Brain microvascular endothelial cell (primary cell): ENCODE measurements around the gene SOX5.
A peak's percentile ranks its signal among the peaks of the same experiment; 100 is the strongest.

ENCODE experiments used
- DNase-seq: peaks from one replicate; pipeline ENCODE4 v3.0.0-alpha.2; 2020
- H3K27ac ChIP-seq: fragments of 250-450 bp; sonication (Bioruptor Pico); 2 replicates; pipeline ENCODE4 v1.5.1; 2020; ENCODE audit warnings: mild to moderate bottlenecking, moderate library complexity
- H3K27me3 ChIP-seq: fragments of 250-450 bp; sonication (Bioruptor Pico); replicated peaks from 2 replicates; pipeline ENCODE4 v1.5.1; 2020; ENCODE audit warnings: mild to moderate bottlenecking
- H3K36me3 ChIP-seq: fragments of 250-450 bp; sonication (Bioruptor Pico); replicated peaks from 2 replicates; pipeline ENCODE4 v1.5.1; 2020; ENCODE audit warnings: mild to moderate bottlenecking
- H3K4me3 ChIP-seq: 2 replicates; pipeline ENCODE4 v1.5.1; 2011; ENCODE audit warnings: low read depth, mild to moderate bottlenecking, control low read depth, low read length, moderate library complexity
- in situ Hi-C: cut with HindIII; loops from 2 replicates; pipeline ENCODE4 v1.10.0; 2017; ENCODE audit warnings: low sequenced_read_pairs, low pct_ligation_motif_present
- TF ChIP-seq, protein P1 (sequence below): IDR thresholded peaks from 2 replicates; pipeline ENCODE4 v1.5.1; 2011; ENCODE audit warnings: low read depth, mild to moderate bottlenecking, moderate library complexity, low read length, control low read depth, inconsistent platforms; ENCODE audit errors: missing control alignments

The SOX5 gene

DNA sequence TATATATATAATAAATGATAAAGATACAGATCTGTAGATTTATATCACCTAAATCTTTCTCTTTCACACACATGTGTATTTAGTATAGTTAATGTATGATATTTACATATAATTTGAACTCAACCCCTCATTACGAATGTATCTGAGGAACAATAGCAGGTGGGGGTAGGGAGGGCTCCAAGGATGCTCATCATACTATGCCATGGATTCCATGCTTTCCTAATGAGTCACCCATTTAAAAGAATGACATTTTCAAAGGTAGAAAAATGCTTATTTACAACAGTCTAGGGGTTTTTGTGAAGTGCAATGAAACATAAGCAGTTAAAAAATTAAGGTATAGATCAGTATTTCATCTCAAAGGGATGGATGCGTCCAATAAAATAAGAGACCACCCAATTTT lies 181.6 kb downstream of the SOX5 start:
- Histone ChIP-seq H3K36me3 (no peaks in the 10 kb centered on the region), H3K4me3 (no peak overlapping the region), H3K27ac (no peak overlapping the region), H3K27me3 (no peaks in the 10 kb centered on the region)
- DNase-seq = peak; percentile 2
- in situ Hi-C loops = no loop called here
- TF ChIP-seq, protein P1, sequence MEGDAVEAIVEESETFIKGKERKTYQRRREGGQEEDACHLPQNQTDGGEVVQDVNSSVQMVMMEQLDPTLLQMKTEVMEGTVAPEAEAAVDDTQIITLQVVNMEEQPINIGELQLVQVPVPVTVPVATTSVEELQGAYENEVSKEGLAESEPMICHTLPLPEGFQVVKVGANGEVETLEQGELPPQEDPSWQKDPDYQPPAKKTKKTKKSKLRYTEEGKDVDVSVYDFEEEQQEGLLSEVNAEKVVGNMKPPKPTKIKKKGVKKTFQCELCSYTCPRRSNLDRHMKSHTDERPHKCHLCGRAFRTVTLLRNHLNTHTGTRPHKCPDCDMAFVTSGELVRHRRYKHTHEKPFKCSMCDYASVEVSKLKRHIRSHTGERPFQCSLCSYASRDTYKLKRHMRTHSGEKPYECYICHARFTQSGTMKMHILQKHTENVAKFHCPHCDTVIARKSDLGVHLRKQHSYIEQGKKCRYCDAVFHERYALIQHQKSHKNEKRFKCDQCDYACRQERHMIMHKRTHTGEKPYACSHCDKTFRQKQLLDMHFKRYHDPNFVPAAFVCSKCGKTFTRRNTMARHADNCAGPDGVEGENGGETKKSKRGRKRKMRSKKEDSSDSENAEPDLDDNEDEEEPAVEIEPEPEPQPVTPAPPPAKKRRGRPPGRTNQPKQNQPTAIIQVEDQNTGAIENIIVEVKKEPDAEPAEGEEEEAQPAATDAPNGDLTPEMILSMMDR = no peak

DNA sequence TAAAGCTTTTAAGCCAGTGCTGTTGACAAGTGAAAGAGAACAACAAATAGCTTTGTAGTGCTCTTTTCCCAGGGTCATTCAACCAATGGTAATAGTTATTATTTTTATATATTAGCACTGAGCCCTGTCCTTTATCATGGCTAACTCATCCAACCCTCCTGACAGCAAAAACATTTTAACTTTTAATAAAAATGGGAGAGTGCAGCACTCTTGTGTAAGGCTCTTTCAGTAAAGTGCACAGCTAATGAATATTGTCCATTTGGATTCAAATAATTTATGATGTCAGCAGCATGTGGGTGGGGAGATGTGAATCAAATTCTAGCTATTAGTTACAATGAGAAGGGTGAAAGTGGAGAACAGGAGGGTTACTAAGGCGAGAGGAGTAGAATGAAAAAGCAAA lies 185.7 kb downstream of the SOX5 start:
- in situ Hi-C loops = no loop called here
- H3K4me3 ChIP-seq = no peak overlapping the region
- H3K27ac ChIP-seq = no peak overlapping the region
- TF ChIP-seq, protein P1 = no peak
- no peaks in the 10 kb centered on the region for H3K27me3 ChIP-seq
- no peak for DNase-seq
- no peaks in the 10 kb centered on the region for H3K36me3 ChIP-seq

DNA sequence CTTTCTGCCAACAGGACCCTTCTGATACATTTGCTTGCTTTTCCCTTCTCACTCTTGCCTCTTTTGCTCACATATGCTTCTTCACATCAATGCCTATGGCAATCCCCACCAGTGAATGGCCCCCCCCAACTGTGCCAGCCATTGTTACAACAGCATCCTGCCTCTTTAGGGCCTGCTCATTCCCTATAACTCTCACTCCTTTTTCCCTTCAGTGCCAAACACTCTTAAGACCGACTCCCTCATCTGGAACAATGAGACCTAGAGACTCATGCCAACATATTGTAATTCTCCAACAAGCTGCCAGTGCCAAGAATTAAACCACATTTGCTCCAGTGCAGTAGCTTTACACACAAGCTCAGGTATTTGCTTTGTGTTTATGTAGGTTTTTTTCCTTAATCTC lies 189.0 kb downstream of the SOX5 start:
- TF ChIP-seq, protein P1 = no peak
- Histone ChIP-seq H3K27ac (no peak overlapping the region), H3K4me3 (no peak overlapping the region), H3K27me3 (no peaks in the 10 kb centered on the region), H3K36me3 (no peaks in the 10 kb centered on the region)
- DNase-seq = no peak
- in situ Hi-C loops = no loop called here

DNA sequence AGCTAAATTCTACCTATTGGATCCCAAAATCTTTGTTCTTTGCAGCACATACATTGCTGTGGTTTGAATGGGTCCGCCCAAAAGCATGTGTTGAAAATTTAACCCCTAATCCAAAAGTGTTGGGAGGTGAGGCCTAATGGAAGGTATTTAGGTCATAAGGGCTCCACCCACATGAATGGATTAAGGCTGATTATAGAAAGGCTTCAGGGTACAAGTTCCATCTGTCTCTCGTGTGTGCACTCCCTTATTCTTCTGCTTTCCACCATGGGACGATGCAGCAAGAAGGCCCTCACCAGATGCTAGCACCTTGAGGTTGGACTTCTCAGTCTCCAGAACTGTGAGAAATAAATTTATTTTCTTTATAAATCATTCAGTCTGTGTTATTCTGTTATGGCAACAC lies 190.9 kb downstream of the SOX5 start:
- no peak for DNase-seq
- Histone ChIP-seq H3K27ac (no peak overlapping the region), H3K36me3 (no peaks in the 10 kb centered on the region), H3K4me3 (no peak overlapping the region), H3K27me3 (no peaks in the 10 kb centered on the region)
- TF ChIP-seq, protein P1 = no peak
- in situ Hi-C loops = no loop called here

DNA sequence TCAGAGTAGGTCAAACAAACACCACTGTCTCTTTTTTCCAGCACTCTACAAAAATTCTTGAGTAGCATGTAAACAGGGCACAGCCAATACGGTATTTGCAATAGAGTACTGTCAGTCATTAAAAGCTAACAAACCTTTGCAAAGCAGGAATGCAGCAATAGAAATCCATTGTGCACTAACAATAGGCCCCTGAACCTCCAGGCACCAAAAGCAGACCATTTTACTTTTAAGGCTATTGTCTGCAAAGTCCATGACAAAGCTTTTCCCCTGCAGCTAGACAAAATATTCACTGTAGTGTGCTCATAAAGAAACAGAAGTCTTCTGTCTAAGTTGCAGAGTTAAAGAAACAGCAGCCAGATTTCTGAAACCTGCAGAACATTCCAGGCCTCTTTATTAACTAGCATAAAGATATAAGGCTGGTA lies 191.9 kb downstream of the SOX5 start:
- no peak overlapping the region for H3K27ac ChIP-seq
- H3K27me3 ChIP-seq = no peaks in the 10 kb centered on the region
- no peak for DNase-seq
- TF ChIP-seq, protein P1 = no peak
- no peaks in the 10 kb centered on the region for H3K36me3 ChIP-seq
- in situ Hi-C loops = no loop called here
- H3K4me3 ChIP-seq = no peak overlapping the region

DNA sequence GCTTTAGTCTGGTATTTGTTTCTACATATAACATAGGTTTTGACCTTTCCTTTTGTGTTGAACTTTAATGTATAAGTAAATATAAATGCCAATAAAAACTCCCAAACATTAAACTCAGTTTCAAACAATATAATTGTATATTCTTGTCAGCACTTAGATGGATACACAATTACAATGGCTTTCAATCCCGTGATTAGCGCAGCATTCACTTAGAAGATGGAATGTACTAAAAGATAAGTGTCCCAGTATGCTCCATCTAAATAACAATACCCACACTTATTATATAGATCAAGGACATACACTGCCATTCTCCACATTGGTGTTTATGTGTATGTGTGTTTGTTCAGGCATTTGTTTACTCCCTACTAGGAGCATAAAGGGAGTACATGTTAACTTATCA lies 193.1 kb downstream of the SOX5 start:
- DNase-seq = no peak
- no peak overlapping the region for H3K4me3 ChIP-seq
- TF ChIP-seq, protein P1 = no peak
- in situ Hi-C loops = no loop called here
- H3K27ac ChIP-seq = no peak overlapping the region
- no peaks in the 10 kb centered on the region for H3K27me3 ChIP-seq
- no peaks in the 10 kb centered on the region for H3K36me3 ChIP-seq
